ENCODE measurements around the gene TBRG4.

DNA sequence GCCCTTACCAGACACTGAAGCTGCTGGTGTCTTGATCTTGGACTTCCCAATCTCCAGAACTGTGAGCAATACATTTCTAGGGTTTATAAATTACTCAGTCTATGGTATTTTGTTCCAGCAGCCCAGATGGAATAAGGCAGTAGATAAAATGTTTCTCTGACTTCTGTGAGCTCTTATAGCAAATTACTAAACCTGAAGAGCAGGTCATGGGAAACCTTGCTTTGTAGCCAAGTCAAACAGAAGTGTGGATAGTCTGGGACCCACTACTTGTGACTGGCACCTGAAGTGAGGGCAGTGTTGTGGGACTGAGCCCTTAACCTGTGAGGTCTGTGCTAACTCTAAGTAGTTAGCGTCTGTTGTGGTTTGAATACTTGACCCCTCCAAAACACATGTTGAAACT lies 4.6 kb upstream of the TBRG4 start:
- no peak for TF ChIP-seq POLR2A (IDR thresholded peaks at IDR 0.05)
- TF ChIP-seq, protein P1, sequence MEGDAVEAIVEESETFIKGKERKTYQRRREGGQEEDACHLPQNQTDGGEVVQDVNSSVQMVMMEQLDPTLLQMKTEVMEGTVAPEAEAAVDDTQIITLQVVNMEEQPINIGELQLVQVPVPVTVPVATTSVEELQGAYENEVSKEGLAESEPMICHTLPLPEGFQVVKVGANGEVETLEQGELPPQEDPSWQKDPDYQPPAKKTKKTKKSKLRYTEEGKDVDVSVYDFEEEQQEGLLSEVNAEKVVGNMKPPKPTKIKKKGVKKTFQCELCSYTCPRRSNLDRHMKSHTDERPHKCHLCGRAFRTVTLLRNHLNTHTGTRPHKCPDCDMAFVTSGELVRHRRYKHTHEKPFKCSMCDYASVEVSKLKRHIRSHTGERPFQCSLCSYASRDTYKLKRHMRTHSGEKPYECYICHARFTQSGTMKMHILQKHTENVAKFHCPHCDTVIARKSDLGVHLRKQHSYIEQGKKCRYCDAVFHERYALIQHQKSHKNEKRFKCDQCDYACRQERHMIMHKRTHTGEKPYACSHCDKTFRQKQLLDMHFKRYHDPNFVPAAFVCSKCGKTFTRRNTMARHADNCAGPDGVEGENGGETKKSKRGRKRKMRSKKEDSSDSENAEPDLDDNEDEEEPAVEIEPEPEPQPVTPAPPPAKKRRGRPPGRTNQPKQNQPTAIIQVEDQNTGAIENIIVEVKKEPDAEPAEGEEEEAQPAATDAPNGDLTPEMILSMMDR (IDR thresholded peaks at IDR 0.05 in 8 of 11, conservative IDR thresholded peaks at IDR 0.05 in 3 of 11) = no peak

Data from spleen (tissue), 7 donors.